H1 (cell line): ENCODE measurements around the gene KCNJ10. TPM values are rescaled to one million over a fixed set of nuclear protein-coding genes. Genes with fewer than 3 reads are reported as not detected.

Experiments
- CTCF ChIA-PET: fragments of 300-600 bp; sonication (Branson Sonifier 250); formaldehyde crosslinking; loops from one replicate; lab custom pipeline; 2021; ENCODE audit not compliant: partially characterized antibody; lab: Charles Lee
- POLR2A ChIA-PET: fragments of 300-600 bp; sonication (Branson Sonifier 250); formaldehyde crosslinking; loops from one replicate; lab custom pipeline; 2021; ENCODE audit warnings: inconsistent platforms; ENCODE audit not compliant: partially characterized antibody; lab: Charles Lee
- DNase-seq, 2 experiments: peaks; one replicate each; pipeline versions ENCODE4 v3.0.0 to v3.0.0-alpha.2; 2010 to 2022; ENCODE audit warnings: low spot score in 2 of 2, low read depth in 1 of 2, mixed read lengths in 1 of 2
- FAIRE-seq: peaks from 2 replicates; lab custom pipeline; 2011; peaks lifted over from hg19 to GRCh38; lab: Jason Lieb, UNC
- H2AFZ ChIP-seq: 2 replicates; pipeline ENCODE4 v1.8.1; 2012; ENCODE audit warnings: low read length, inconsistent platforms
- H2AK5ac ChIP-seq: 2 replicates; pipeline ENCODE4 v1.6.1; 2013; ENCODE audit warnings: low read depth, low read length
- H2BK120ac ChIP-seq: replicated peaks from 2 replicates; pipeline ENCODE3; 2013; ENCODE audit warnings: low read depth, low read length, inconsistent platforms
- H2BK12ac ChIP-seq: 2 replicates; pipeline ENCODE4 v1.6.1; 2013; ENCODE audit warnings: low read depth, low read length
- H2BK15ac ChIP-seq: 2 replicates; pipeline ENCODE4 v1.6.1; 2013; ENCODE audit warnings: low read length
- H2BK20ac ChIP-seq: 2 replicates; pipeline ENCODE4 v1.6.1; 2013; ENCODE audit warnings: low read length
- H2BK5ac ChIP-seq: 2 replicates; pipeline ENCODE4 v1.6.1; 2013; ENCODE audit warnings: low read depth, low read length
- H3K14ac ChIP-seq: 2 replicates; pipeline ENCODE4 v1.6.1; 2013; ENCODE audit warnings: inconsistent platforms; ENCODE audit not compliant: insufficient read length
- H3K18ac ChIP-seq: 2 replicates; pipeline ENCODE4 v1.6.1; 2013; ENCODE audit warnings: low read length; ENCODE audit errors: extremely low read depth
- H3K23ac ChIP-seq: 2 replicates; pipeline ENCODE4 v1.6.1; 2013; ENCODE audit warnings: inconsistent platforms; ENCODE audit not compliant: insufficient read length
- H3K23me2 ChIP-seq: 2 replicates; pipeline ENCODE4 v1.6.1; 2013; ENCODE audit warnings: low read depth, low read length
- H3K27ac ChIP-seq: 2 replicates; pipeline ENCODE4 v1.6.1; 2011; ENCODE audit warnings: low read depth, low read length, inconsistent platforms
- H3K27me3 ChIP-seq, 4 experiments: replicated peaks in 1 of 4; 1 replicate in 1 of 4; 2 replicates in 3 of 4; pipeline versions ENCODE4 v1.6.1 to v1.8.1; 2011 to 2013; ENCODE audit warnings: low read length in 3 of 4, mild to moderate bottlenecking in 3 of 4, inconsistent platforms in 2 of 4, mixed read lengths in 2 of 4, moderate library complexity in 1 of 4; ENCODE audit not compliant: control insufficient read depth in 3 of 4, insufficient read depth in 3 of 4; ENCODE audit errors: extremely low read depth in 1 of 4
- H3K36me3 ChIP-seq, 4 experiments: 2 replicates each; pipeline versions ENCODE4 v1.6.1 to v1.8.1; 2011 to 2013; ENCODE audit warnings: mild to moderate bottlenecking in 4 of 4, low read length in 3 of 4, moderate library complexity in 2 of 4, control low read depth in 1 of 4, inconsistent platforms in 1 of 4; ENCODE audit not compliant: insufficient read depth in 4 of 4, control insufficient read depth in 2 of 4
- H3K4ac ChIP-seq: replicated peaks from 2 replicates; pipeline ENCODE3; 2013; ENCODE audit warnings: low read length, low read depth, mixed read lengths, inconsistent platforms; ENCODE audit not compliant: insufficient read length
- H3K4me1 ChIP-seq, 4 experiments: replicated peaks in 1 of 4; 1 replicate in 1 of 4; 2 replicates in 3 of 4; pipeline versions ENCODE4 v1.6.1 to v1.8.1; 2011 to 2013; ENCODE audit warnings: low read length in 3 of 4, inconsistent platforms in 2 of 4, mixed read lengths in 1 of 4; ENCODE audit not compliant: insufficient read depth in 4 of 4, control insufficient read depth in 3 of 4
- H3K4me2 ChIP-seq, 2 experiments: 2 replicates each; pipeline versions ENCODE4 v1.6.1 to v1.8.1; 2011 to 2013; ENCODE audit warnings: low read depth in 2 of 2, low read length in 2 of 2, control low read depth in 1 of 2, inconsistent platforms in 1 of 2, mild to moderate bottlenecking in 1 of 2; ENCODE audit not compliant: insufficient read depth in 1 of 2
- H3K4me3 ChIP-seq, 4 experiments: fragments of 200-600, 300-600 bp in 1 of 4; sonication (generic), shearing (Covaris generic), sonication (Bioruptor Twin) in 1 of 4; 2 replicates each; pipeline versions ENCODE4 v1.5.1 to v1.8.1; 2011 to 2016; ENCODE audit warnings: low read length in 4 of 4, low read depth in 3 of 4, control low read depth in 2 of 4, inconsistent platforms in 2 of 4, mild to moderate bottlenecking in 2 of 4, mixed read lengths in 1 of 4, moderate library complexity in 1 of 4; ENCODE audit not compliant: insufficient read depth in 2 of 4; ENCODE audit errors: extremely low read depth in 1 of 4
- H3K56ac ChIP-seq: replicated peaks from 2 replicates; pipeline ENCODE3; 2013; ENCODE audit warnings: low read depth, mild to moderate bottlenecking, mixed read lengths, low read length, inconsistent platforms; ENCODE audit not compliant: insufficient read length
- H3K79me1 ChIP-seq: 2 replicates; pipeline ENCODE4 v1.6.1; 2013; ENCODE audit warnings: low read depth, low read length, control low read depth
- H3K79me2 ChIP-seq, 2 experiments: 2 replicates each; pipeline versions ENCODE4 v1.6.1 to v1.8.1; 2012 to 2013; ENCODE audit warnings: low read length in 2 of 2, mild to moderate bottlenecking in 2 of 2, inconsistent platforms in 1 of 2; ENCODE audit not compliant: insufficient read depth in 2 of 2, control insufficient read depth in 1 of 2
- H3K9ac ChIP-seq, 4 experiments: replicated peaks in 1 of 4; 1 replicate in 1 of 4; 2 replicates in 3 of 4; pipeline versions ENCODE4 v1.6.1 to v1.8.1; 2011 to 2013; ENCODE audit warnings: low read depth in 3 of 4, low read length in 3 of 4, control low read depth in 2 of 4, mild to moderate bottlenecking in 2 of 4, moderate library complexity in 2 of 4, inconsistent platforms in 1 of 4; ENCODE audit errors: extremely low read depth in 1 of 4
- H3K9me3 ChIP-seq, 2 experiments: 2 replicates each; pipeline versions ENCODE4 v1.6.1 to v1.8.1; 2012 to 2013; ENCODE audit warnings: mild to moderate bottlenecking in 2 of 2, moderate library complexity in 2 of 2, control low read depth in 1 of 2, inconsistent platforms in 1 of 2, low read depth in 1 of 2, low read length in 1 of 2, mixed read lengths in 1 of 2; ENCODE audit not compliant: insufficient read depth in 2 of 2
- H4K20me1 ChIP-seq, 2 experiments: replicated peaks in 1 of 2; 2 replicates each; pipeline versions ENCODE3 to v1.8.1; 2011 to 2013; ENCODE audit warnings: inconsistent platforms in 2 of 2, low read length in 2 of 2, mild to moderate bottlenecking in 1 of 2; ENCODE audit not compliant: insufficient read depth in 2 of 2, control insufficient read depth in 1 of 2
- H4K5ac ChIP-seq: 2 replicates; pipeline ENCODE4 v1.6.1; 2013; ENCODE audit warnings: low read length, low read depth, mixed read lengths, inconsistent platforms; ENCODE audit not compliant: insufficient read length
- H4K8ac ChIP-seq: 2 replicates; pipeline ENCODE4 v1.8.0; 2013; ENCODE audit warnings: mild to moderate bottlenecking, moderate library complexity, low read length, inconsistent platforms; ENCODE audit not compliant: insufficient read depth; ENCODE audit errors: extremely low read depth
- H4K91ac ChIP-seq: replicated peaks from 2 replicates; pipeline ENCODE3; 2013; ENCODE audit warnings: low read length, mixed read lengths, inconsistent platforms; ENCODE audit not compliant: insufficient read length
- BCL11A ChIP-seq, 2 experiments: IDR thresholded peaks; one replicate each; pipeline ENCODE4 v1.6.1; 2011; ENCODE audit warnings: low read depth in 2 of 2, low read length in 2 of 2, mild to moderate bottlenecking in 2 of 2
- CBX8 ChIP-seq: fragments of 300-800, 300-1000 bp; sonication (generic); IDR thresholded peaks from 2 replicates; pipeline ENCODE4 v1.7.1; 2016; ENCODE audit warnings: low read depth, low read length, borderline replicate concordance
- MAFK ChIP-seq: IDR thresholded peaks from 2 replicates; pipeline ENCODE4 v1.6.1; 2012; ENCODE audit warnings: low read depth, mild to moderate bottlenecking, improper control_type of control experiment, low read length
- POLR2A ChIP-seq, 2 experiments: IDR thresholded peaks; 1 replicate in 1 of 2; 2 replicates in 1 of 2; pipeline ENCODE4 v1.6.1; 2011; ENCODE audit warnings: low read depth in 2 of 2, low read length in 2 of 2, mild to moderate bottlenecking in 2 of 2; ENCODE audit errors: control extremely low read depth in 1 of 2
- RAD21 ChIP-seq, 2 experiments: IDR thresholded peaks in 1 of 2; conservative IDR thresholded peaks in 1 of 2; 2 replicates each; pipeline ENCODE4 v1.6.1; 2011; ENCODE audit warnings: low read depth in 2 of 2, low read length in 2 of 2, improper control_type of control experiment in 1 of 2, inconsistent platforms in 1 of 2, mild to moderate bottlenecking in 1 of 2, moderate library complexity in 1 of 2
- RBBP5 ChIP-seq: IDR thresholded peaks from 2 replicates; pipeline ENCODE4 v1.7.1; 2012; ENCODE audit warnings: low read depth, mild to moderate bottlenecking, inconsistent platforms, low read length, moderate library complexity, borderline replicate concordance
- SAP30 ChIP-seq: fragments of 300-600 bp; sonication (generic); IDR thresholded peaks from 2 replicates; pipeline ENCODE4 v1.7.1; 2012; ENCODE audit warnings: low read length, moderate library complexity, mild to moderate bottlenecking, inconsistent platforms; ENCODE audit not compliant: insufficient read depth, insufficient replicate concordance
- SIRT6 ChIP-seq: IDR thresholded peaks from one replicate; pipeline ENCODE4 v1.7.1; 2012; ENCODE audit warnings: low read length, inconsistent platforms
- SP1 ChIP-seq: IDR thresholded peaks from 2 replicates; pipeline ENCODE4 v1.6.1; 2011; ENCODE audit warnings: low read depth, low read length
- SP4 ChIP-seq: IDR thresholded peaks from 2 replicates; pipeline ENCODE4 v1.6.1; 2012; ENCODE audit warnings: low read length, inconsistent platforms
- TAF7 ChIP-seq: optimal IDR thresholded peaks from 2 replicates; pipeline ENCODE3; 2011; ENCODE audit warnings: low read depth, mild to moderate bottlenecking, inconsistent platforms, low read length, moderate library complexity, borderline replicate concordance
- ZNF274 ChIP-seq: IDR thresholded peaks from 2 replicates; pipeline ENCODE4 v1.7.0; 2012; ENCODE audit warnings: low read length, borderline replicate concordance; ENCODE audit errors: extremely low read depth
- WGBS, 2 experiments: shearing (Covaris generic) in 1 of 2; methylation state at CpG; one replicate each; pipeline versions ENCODE4 v1.1.6 to v1.1.7; 2013 to 2015; ENCODE audit warnings: low lambda C conversion rate in 2 of 2, mixed read lengths in 2 of 2, inconsistent platforms in 1 of 2, low coverage in 1 of 2, missing lambda C conversion rate in 1 of 2; ENCODE audit not compliant: insufficient replicate concordance in 2 of 2, insufficient coverage in 1 of 2, insufficient read length in 1 of 2; ENCODE audit errors: extremely low coverage in 1 of 2, missing lambda C conversion rate in 1 of 2; 5-methylcytosine and 5-hydroxymethylcytosine counted together
- polyA plus RNA-seq, 7 experiments: library from polyadenylated mRNA; depleted of rRNA in 3 of 7; stranded (reverse) in 5 of 7; unstranded in 2 of 7; fragments of >200 nt in 5 of 7; fragments of 200-250 nt in 2 of 7; gene quantifications; 1 replicate in 5 of 7; 2 replicates in 1 of 7; 4 replicates in 1 of 7; pipeline versions ENCODE4 v1.2.1 to v1.2.3, GENCODE V29; 2011 to 2013; ENCODE audit warnings: missing spikeins in 2 of 7, mixed read lengths in 2 of 7
- total RNA-seq: library from RNA; stranded (reverse); fragmentation: NEBNext Ultra II Directional; extraction: Animal tissue kit (Norgen Biotek cat#: 25700); gene quantifications from 2 replicates; pipeline ENCODE4 v1.2.1, GENCODE V29; 2021
- TF ChIP-seq, protein P1 (sequence below): IDR thresholded peaks from 2 replicates; pipeline ENCODE4 v1.6.1; 2012; ENCODE audit warnings: low read length, inconsistent platforms

The KCNJ10 gene
- total and polyA plus RNA-seq, 2 of the 8 experiments (the other 6 are each of a cell fraction or from before 2014, with no cell fraction given): 1.7 to 2.4 TPM

GRCh38 chr1:160050619-160051018 lies 19.3 kb downstream of the KCNJ10 start:
- no peak overlapping the region for H3K4ac ChIP-seq
- H4K20me1 ChIP-seq: no peaks in the 10 kb centered on the region
- no peak overlapping the region for H2BK12ac ChIP-seq
- H3K23ac ChIP-seq: no peak overlapping the region
- H3K36me3 ChIP-seq: no peaks in the 10 kb centered on the region
- H4K91ac ChIP-seq: no peak overlapping the region
- H3K9me3 ChIP-seq: no peaks in the 10 kb centered on the region
- no peak overlapping the region for H3K18ac ChIP-seq
- peaks cover 0 to 3% (median 0%) of the 10 kb centered on the region in 4 experiments; a peak in 2 of 7 replicates for H3K27me3 ChIP-seq
- no peak overlapping the region for H2BK5ac ChIP-seq
- no peak overlapping the region for H2BK120ac ChIP-seq
- FAIRE-seq: no peak
- H3K79me1 ChIP-seq: no peaks in the 10 kb centered on the region
- H2AK5ac ChIP-seq: no peak overlapping the region
- no peaks in the 10 kb centered on the region for H3K23me2 ChIP-seq
- no peak for DNase-seq
- H2BK20ac ChIP-seq: no peak overlapping the region
- ChIA-PET POLR2A (interaction anchor here (1.8 kb wide), 1 partner anchor 29 kb away, joined by 4 read pairs; no protein-coding TSS in a partner anchor), CTCF (interaction anchor here (0.5 to 50.1 kb wide), 3 partner anchors 7 to 24 kb away, joined by 3 to 1874 read pairs (median 1874); partner anchors contain the start of genes IGSF8, KCNJ10 and KCNJ9)
- H3K56ac ChIP-seq: no peak overlapping the region
- no peaks in the 10 kb centered on the region for H3K79me2 ChIP-seq
- H3K4me1 ChIP-seq: peaks cover 10 to 24% (median 16%) of the 10 kb centered on the region in 4 experiments
- H3K14ac ChIP-seq: no peak overlapping the region
- 92% methylated on average over 1 of the region's 1 CpG; no CpG with 5 or more reads in 1 of the 2 experiments for WGBS, 2 experiments
- no peak overlapping the region for H4K5ac ChIP-seq
- no peak overlapping the region for H4K8ac ChIP-seq
- no peak overlapping the region for H3K9ac ChIP-seq
- H2BK15ac ChIP-seq: no peak overlapping the region
- H3K4me3 ChIP-seq: no peak overlapping the region
- H3K4me2 ChIP-seq: no peak overlapping the region
- no peak overlapping the region for H2AFZ ChIP-seq
- no peak overlapping the region for H3K27ac ChIP-seq
- TF ChIP-seq SIRT6: no peak
- no peak for TF ChIP-seq ZNF274
- TF ChIP-seq SAP30: no peak
- TF ChIP-seq SP1: no peak
- no peak for TF ChIP-seq CBX8
- no peak for TF ChIP-seq MAFK
- TF ChIP-seq POLR2A (IDR thresholded peaks at IDR 0.05; ENCODE audit: control extremely low read depth in 1 of 2, low read depth in 2 of 2, low read length in 2 of 2): no peak
- no peak for TF ChIP-seq TAF7
- TF ChIP-seq RAD21 (IDR thresholded peaks at IDR 0.05 in 1 of 2, conservative IDR thresholded peaks at IDR 0.05 in 1 of 2; ENCODE audit: low read depth in 2 of 2, low read length in 2 of 2): no peak
- TF ChIP-seq SP4: no peak
- no peak for TF ChIP-seq BCL11A (IDR thresholded peaks at IDR 0.05; ENCODE audit: low read depth in 2 of 2, low read length in 2 of 2)
- TF ChIP-seq RBBP5: no peak
- TF ChIP-seq, protein P1, sequence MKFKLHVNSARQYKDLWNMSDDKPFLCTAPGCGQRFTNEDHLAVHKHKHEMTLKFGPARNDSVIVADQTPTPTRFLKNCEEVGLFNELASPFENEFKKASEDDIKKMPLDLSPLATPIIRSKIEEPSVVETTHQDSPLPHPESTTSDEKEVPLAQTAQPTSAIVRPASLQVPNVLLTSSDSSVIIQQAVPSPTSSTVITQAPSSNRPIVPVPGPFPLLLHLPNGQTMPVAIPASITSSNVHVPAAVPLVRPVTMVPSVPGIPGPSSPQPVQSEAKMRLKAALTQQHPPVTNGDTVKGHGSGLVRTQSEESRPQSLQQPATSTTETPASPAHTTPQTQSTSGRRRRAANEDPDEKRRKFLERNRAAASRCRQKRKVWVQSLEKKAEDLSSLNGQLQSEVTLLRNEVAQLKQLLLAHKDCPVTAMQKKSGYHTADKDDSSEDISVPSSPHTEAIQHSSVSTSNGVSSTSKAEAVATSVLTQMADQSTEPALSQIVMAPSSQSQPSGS: no peak
